Measurements from ENCODE around the gene DPRX. TPM values are rescaled to one million over a fixed set of nuclear protein-coding genes. Genes with fewer than 3 reads are reported as not detected.

DPRX gene, protein sequence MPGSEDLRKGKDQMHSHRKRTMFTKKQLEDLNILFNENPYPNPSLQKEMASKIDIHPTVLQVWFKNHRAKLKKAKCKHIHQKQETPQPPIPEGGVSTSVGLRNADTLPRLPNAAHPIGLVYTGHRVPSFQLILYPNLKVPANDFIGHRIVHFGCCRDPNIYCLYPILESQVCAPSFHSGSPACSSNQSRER
- total RNA-seq, result 0.54 TPM
- long read RNA-seq, result 0 reads

DNA sequence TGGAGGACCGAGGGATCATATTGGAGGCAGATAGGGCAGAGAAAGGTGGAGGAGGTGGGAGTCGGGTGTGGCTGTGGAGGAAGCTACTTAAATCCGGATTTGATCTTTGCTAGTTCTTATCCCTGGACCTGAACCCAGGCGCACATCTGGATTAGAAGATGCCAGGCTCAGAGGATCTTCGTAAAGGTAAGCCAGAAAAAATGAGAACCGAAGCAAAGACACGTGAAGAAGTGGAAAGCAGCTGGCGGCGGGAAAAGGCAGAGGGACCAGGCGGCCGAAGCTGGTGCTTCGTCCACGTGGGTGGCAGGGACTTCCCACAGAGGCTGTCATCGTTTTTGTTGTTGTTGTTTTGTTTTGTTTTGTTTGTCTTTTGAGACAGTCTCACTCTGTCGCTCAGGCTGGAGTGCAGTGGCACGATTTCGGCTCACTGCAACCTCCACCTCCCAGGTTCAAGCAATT, at the start of gene DPRX:
Gene DPRX (plus strand): TSS at position 51 of the 459 bp plus-strand sequence. CDS start 108 bp downstream, at position 159.
- intact Hi-C loops (cut with DNase I), result no loop called here
- no peak for DNase-seq (ENCODE audit: low spot score)

DNA sequence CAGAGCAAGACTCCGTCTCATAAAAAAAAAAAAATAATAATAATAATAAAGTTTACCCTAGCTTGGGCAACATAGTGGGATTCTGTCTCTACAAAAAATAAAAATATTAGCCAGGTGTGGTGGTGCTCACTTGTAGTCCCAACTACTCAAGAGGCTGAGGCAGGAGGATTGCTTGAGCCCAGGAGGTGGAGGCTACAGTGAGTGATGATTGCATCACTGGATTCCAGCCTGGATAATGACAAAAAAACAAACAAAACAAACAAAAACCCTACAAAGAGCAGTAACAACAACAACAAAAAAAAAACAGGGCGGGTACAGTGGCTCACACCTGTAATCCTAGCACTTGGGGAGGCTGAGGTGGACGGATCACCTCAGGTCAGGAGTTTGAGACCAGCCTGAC, 48.6 kb upstream of the DPRX start:
- DNase-seq (ENCODE audit: low spot score), result no peak
- intact Hi-C loops (cut with DNase I), result no loop called here

DNA sequence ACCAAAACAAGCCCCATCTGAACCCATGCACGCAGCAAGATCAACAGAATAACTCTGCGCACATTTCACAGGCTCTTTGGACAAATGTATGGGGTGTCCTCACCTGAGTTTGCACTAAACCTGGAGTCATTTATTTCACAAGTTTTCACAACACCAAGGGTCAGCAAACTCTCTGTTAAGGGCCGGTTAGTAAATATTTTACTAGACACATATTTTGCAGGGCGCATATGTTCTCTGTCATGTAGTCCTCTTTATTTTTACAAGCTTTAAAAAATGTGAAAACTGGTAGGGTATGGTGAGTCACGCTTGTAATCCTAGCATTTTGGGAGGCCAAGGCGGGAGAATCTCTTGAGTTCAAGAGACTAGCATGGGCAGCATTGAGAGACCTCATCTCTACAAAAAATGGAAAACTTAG, 45.5 kb upstream of the DPRX start:
- no peak for DNase-seq (ENCODE audit: low spot score)
- intact Hi-C loops (cut with DNase I), result no loop called here

DNA sequence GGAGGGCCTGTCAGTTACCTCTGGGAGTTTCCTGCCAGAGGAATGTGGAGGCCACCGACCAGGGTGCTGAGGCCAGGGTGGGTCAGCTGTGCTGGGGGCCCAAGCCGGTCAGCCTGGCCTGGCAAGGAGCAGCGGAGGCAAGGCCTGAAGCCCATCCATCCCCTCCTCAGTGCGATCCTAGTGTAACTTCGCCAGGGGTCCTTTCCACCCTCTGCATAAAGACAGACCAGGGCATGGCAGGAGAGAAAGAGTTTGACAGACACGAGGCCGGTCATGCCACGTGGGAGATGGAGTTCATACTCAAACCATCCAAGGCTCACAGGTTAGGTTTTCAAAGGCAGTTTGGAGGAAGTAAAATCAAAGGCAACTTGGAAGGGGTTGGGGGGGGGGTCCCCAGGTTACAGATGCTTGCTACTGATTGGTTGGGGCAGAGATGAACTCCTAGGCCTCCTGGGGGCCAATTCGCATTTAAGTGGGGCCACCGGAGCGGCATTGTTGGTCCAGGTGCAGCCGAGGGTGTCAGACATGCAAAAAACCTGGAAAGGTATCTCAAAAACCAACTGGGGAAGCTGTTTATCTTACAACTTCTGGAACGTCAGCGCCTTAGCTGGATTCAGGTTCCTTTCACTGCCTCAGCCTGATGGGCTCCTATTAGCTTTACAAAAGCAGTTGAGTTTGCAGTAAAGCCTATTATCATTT, 36.8 kb upstream of the DPRX start:
- intact Hi-C loops (cut with DNase I), result no loop called here

DNA sequence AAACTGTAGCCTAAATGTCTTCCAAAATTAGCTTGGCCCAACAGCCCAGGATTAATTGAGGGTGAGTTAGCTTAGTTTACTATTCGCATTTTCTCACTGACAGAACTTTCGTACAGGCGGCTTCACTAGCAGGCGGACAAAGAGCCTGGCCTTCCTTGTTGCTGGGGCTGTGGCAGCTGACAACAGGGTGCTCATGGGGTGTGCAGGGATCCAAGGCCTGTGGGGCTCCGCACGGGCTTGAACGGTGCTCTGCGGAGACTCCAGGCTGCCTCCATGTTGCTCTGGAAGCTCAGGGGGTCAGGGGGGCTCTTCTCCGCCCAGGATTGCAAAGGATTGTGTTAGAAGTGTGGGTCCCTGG, 36.3 kb upstream of the DPRX start:
- intact Hi-C loops (cut with DNase I), result no loop called here
- no peak for DNase-seq (ENCODE audit: low spot score)

More for the DNA sequence above, 36.8 kb upstream of the DPRX start:
- no peak for DNase-seq (ENCODE audit: low spot score)

DNA sequence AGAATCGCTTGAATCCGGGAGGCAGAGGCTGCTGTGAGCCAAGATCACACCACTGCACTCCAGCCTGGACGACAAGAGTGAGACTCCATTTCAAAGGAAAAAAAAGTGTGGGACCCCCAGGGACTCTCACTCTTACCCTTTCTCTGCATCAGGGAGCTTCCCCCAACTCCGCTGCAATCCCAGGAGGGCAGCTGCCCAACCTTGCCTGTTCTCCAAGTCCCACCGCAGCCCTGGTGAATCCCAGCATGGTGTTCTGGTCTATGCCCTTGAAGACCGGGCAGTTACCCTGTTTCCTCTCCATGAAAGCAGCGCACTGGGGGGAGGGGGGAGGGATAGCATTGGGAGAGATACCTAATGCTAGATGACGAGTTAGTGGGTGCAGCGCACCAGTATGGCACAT, 35.7 kb upstream of the DPRX start:
- no peak for DNase-seq (ENCODE audit: low spot score)
- intact Hi-C loops (cut with DNase I), result no loop called here

DNA sequence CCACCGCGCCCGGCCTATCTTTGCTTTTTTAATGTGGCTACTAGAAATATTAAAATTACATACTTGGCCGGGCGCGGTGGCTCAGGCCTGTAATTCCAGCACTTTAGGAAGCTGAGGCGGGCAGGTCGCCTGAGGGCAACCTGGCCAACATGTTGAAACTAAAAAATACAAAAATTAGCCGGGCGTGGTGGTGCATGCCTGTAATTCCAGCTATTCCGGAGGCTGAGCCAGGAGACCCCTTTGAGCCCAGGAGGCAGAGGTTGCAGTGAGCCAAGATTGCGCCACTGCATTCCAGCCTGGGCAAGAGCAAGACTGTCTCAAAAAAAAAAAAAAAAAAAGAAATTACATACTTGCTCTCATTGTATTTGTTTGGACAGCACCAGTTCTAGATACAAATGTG, 34.8 kb upstream of the DPRX start:
- no peak for DNase-seq (ENCODE audit: low spot score)
- intact Hi-C loops (cut with DNase I), result no loop called here

DNA sequence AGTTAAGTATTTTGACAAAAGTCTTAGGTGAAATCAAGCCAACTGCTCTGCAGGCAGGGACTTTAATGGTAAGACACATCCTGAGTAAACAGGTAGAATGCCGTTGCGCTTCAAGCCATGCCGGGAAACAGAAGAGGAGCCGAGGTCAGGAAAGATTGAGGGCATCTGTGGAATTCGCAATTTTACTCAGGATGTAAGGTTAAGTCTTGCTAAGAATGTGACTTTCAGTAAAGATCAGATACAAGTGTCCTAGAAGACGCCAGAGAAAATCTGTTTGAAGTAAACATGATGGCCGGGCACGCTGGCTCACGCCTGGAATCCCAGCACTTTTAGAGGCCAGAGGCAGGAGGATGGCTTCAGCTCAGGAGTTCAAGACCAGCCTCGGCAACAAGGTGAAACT, 33.4 kb upstream of the DPRX start:
- intact Hi-C loops (cut with DNase I), result no loop called here
- DNase-seq (ENCODE audit: low spot score), result no peak

DNA sequence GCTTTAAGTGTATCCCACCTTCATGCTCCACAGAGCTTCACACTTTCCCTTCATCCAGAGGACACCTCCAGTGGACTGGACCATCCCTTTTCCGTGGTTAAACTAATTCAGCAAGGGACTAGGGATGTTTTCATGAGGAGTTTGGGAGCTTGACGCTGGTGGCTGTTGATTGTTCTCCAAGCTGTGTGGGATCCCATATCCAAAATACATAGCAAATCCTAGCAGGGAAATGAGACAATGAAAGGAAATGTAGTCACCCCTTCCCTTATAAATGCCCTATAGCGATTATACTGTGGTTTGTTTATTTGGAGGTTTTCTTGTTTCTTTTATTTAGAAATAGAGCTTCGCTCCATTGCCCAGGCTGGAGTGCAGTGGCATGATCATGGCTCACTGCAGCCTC, 31.6 kb upstream of the DPRX start:
- intact Hi-C loops (cut with DNase I), result no loop called here
- no peak for DNase-seq (ENCODE audit: low spot score)

DNA sequence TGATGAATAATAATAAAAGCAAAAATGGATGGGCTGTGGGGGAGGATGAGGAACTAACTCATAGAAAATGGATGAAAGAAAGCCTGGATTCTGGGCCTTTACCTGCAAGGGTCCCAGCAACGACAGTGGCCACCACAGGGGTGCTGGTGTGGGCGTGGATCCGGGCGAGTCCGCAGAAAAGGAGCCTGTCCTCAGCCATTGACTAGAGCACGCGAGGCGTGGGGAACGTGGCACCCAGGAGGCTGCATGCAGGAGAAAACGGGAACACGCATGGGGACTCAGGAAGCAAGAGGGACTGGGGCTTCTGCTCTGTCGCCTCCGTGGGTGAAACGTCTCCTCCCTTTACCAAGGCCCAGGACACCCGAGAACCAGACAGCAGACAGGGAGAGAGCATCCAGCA, 25.8 kb upstream of the DPRX start:
- no peak for DNase-seq (ENCODE audit: low spot score)
- intact Hi-C loops (cut with DNase I), result no loop called here

DNA sequence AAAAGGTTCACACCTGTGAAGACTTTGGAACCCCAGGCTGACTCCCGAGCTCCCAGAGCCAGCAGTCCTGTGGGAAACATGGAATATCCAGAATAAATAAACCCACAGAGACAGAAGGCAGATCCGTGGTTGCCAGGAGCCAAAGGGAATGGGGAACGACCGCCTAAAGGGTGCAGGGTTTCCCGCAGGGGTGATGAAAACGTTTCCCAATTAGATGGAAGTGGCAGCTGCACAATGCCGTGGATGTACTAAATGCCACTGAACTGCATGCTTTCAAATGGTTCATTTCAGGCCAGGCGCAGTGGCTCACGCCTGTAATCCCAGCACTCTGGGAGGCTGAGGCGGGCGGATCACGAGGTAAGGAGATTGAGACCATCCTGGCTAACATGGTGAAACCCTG, 23.4 kb upstream of the DPRX start:
- no peak for DNase-seq (ENCODE audit: low spot score)
- intact Hi-C loops (cut with DNase I), result no loop called here

DNA sequence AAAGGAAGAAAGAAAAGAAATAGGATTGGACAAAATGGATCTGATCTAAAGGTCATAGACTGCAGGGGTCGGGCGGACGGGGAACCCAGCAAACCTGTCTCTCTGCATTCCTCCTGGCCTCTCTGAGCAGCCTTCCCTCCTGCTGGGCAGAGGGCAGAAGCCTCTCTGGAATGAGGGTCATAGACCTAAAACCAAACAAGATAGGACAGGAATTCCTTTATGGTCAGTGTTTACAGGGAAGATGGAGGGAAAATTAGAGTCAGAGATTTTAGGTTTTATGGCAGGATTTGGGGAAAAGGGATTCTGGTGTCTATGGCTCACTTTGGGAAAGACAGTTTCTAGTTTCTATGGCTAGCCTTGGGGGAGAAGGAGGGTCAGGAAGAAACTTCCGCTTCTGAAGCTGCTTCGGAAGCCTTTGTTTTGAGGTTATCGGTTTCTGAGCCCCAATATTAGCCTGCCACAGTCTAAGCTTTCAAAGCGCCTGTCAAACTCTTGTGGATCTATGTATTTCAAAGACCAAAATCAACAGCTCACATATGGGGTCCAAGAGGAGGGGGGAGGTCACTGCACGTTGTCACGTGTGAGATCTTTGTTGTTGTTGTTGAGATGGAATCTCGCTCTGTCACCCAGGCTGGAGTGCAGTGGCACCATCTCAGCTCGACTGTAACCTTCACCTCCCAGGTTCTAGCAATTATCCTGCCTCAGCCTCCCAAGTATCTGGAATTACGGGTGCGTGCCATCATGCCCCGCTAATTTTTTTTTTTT, 18.9 kb upstream of the DPRX start:
- intact Hi-C loops (cut with DNase I), result no loop called here
- DNase-seq (ENCODE audit: low spot score), result no peak

DNA sequence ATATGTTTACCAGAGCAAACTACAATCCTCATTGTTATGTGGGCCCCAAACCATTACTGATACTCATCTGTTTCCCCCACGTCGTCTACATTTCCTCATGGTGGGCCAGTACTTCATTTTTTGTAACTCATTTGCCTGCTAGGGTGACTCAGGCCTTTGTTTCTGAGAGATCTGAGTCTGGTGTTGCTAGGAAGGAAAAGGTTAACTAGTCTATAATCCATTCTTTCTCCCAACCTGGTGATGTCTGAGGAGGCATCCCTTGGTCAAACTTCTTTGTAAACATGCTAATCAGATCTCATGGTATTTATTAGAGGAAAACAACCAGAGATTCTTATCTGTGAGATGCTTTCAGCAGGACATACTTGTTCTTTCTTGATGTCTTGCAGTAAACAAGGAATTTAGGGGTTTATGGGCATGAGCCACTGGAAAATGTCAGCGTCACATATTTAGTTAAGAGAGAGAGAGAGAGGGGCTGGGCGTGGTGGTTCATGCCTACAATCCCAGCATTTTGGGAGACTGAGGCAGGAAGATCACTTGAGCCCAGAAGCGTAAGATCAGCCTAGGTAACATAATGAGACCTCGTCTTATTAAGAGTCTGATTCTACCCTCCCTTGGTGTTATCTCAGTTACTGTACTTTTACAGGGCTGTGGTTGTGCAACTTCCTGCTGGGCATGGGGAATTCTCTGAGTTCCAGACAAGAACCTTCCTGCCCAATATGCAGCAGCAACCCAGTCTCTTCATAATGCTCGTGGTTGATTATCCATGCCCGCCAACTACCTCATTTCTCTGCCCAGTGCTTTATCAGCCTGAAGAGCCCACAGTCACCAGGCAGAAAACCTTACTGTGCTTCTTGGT, 9.7 kb upstream of the DPRX start:
- intact Hi-C loops (cut with DNase I), result no loop called here

DNA sequence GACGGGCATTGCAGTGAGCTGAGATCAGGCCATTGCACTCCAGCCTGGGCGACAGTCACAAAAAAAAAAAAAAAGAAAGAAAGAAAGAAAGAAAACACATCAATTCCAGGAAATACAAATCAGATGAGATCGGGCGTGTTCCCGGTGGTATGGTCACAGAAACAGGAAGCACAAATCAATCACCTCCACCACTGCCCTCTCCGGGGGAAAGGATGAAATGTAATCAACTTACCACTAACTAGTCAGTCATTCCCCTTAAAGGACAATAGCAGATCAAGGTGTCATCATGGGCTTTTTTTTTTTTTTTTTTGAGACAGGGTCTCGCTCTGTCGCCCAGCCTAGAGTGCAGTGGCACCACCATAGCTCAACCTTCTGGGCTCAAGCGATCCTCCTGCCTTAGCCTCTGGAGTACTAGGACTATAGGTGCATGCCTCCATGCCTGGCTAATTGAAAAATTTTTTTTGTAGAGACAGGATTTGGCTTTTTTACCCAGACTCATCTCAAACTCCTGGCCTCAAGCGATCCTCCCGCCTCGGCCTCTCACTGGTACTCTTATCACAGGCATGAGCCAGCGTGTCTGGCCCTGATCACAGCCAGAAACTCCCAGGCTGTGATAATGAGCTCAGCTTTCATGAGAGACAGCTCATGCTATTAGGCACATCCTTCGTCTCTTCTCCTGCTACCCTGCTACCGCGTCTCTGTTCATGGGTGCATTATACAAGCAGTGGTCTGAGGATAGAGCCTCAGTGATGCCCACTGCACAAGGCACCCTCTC, 6.8 kb upstream of the DPRX start:
- DNase-seq (ENCODE audit: low spot score), result no peak
- intact Hi-C loops (cut with DNase I), result no loop called here

More for the DNA sequence above, 9.7 kb upstream of the DPRX start:
- no peak for DNase-seq (ENCODE audit: low spot score)

DNA sequence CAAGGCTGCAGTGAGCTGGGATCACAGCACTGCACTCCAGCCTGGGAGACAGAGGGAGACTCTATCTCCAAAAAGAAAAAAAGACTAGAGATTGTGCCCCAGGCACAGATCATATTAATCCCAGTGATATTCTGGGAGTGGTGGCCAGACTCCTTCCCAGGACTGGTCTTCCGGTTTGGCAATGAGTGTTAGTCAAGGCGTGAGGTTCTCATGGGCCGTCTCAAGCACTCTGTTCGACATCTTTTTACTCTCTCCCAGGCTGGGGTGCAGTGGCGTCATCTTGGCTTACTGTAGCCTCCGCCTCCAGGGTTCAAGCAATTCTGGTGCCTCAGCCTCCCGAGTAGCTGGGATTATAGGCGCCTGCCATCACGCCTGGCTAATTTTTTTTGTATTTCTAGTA, 5.3 kb upstream of the DPRX start:
- intact Hi-C loops (cut with DNase I), result no loop called here
- no peak for DNase-seq (ENCODE audit: low spot score)

DNA sequence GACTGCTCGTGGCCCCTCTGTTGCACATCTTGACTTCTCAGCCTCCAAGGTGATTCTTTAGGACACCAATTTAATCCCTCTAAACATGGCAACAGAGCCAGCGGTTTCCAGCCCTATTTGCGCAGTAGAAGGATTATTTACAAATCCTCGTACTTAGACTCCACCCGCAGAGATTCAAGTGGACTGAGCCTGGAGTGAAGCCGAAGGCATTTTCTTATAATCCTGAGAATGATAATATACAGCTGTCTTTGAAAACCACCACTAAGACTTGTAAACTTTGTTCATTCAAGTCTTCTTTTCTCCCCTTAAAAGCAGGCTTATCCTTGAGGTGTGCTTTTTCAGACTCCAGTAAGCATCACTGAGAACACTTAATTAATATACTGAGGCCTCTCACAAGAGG, 4.8 kb upstream of the DPRX start:
- intact Hi-C loops (cut with DNase I), result no loop called here
- no peak for DNase-seq (ENCODE audit: low spot score)

DNA sequence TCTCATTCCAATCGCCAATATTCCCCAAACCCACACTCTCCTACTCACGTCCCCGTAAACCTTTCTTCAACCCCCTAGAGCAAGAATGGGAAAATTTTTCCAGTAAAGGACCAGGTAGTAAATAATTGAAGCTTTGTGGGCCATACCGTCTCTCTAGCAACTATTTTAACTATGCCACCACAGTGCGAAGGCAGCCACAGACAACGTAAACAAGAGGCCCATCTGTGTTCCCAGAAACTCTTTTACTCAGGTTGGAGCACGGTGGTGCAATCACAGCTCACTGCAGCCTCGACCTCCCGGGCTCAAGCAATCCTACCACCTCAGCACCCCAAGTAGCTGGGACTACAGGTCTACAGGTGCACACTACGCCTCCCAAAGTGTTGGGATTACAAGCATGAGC, 3.0 kb downstream of the DPRX start:
- intact Hi-C loops (cut with DNase I), result no loop called here
- no peak for DNase-seq (ENCODE audit: low spot score)

DNA sequence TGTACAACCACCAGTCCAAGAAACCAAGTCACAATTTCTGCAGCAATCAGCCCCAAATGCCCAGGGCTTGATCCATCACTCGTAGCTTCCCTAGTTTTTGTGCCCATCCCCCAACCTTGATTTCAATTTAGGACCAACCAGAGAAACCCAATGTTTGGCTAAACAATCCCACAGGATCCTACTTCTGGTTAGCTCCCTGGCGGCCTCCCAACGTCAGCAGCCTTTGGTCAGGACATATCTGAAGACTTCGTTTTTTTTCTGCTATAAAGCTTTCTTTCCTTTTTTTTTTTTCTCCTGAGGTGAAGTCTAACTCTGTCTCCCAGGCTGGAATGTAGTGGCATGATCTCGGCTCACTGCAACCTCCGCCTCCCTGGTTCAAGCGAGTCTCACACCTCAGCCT, 7.7 kb downstream of the DPRX start:
- intact Hi-C loops (cut with DNase I), result no loop called here
- no peak for DNase-seq (ENCODE audit: low spot score)

DNA sequence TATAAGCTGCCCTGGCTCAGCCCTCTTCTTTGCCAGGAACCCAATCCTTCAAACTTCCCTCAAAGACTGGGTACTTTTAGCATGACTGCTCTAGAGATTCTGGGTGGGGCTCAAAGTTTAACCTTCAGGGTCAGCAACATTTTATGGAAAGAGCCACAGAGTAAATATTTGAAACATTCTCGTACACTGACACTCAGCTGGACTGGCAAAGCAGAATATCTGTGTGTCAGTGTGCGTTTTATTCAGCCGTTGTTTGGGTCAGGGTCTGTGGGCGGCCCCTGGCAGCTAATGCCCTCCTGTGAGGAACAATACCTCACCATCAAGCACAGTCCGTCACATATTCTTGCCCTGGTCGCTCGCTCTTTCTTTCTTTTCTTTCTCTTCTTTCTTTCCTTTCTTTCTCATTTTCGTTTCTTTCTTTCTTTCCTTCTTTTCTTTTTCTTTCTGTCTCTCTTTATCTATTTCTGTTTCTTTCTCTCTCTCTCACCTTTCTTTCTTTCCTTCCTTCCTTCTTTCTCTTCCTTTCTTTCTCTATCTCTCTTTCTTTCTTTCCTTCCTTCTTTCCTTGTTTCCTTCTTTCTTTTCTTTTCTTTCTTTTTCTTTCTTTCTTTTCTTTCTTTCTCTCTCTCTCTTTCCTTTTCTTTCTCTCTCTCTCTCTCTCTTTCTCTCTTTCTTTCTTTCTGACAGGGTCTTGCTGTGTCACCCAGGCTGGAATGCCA, 10.7 kb downstream of the DPRX start:
- intact Hi-C loops (cut with DNase I), result no loop called here
- no peak for DNase-seq (ENCODE audit: low spot score)

Measured in cardiac septum (tissue), 1 donor.